COR-L47 (cell line): Measurements from ENCODE around the gene EEFSEC.

Experiments used
- DNase-seq: peaks from one replicate; lab custom pipeline; 2025; lab: John Stamatoyannopoulos, UW

Gene EEFSEC

GRCh38 chr3:128447561-128448013 lies 294.3 kb downstream of the EEFSEC start:
- DNase-seq: no peak

DNA sequence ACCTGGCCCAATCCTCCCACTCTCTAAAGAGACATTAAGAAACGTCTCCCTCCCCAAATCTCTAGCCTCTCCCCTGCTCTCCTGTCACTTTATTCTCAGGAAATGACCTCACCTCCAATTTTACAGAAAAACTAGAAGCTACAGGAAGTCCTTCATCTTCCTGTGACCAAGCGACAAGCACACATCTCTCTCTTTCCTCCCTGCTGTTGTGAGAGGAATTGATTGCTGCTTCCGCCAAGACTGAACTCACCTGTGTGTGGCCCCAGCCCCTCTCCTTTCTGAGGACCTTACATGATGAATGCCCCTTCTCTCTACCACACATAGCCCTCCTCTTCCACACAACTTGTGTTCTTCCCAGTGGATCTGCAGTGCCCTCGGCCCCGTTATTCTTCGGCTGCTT lies 295.2 kb downstream of the EEFSEC start:
- DNase-seq: no peak

GRCh38 chr3:128449111-128449638 lies 295.9 kb downstream of the EEFSEC start:
- DNase-seq: no peak

DNA sequence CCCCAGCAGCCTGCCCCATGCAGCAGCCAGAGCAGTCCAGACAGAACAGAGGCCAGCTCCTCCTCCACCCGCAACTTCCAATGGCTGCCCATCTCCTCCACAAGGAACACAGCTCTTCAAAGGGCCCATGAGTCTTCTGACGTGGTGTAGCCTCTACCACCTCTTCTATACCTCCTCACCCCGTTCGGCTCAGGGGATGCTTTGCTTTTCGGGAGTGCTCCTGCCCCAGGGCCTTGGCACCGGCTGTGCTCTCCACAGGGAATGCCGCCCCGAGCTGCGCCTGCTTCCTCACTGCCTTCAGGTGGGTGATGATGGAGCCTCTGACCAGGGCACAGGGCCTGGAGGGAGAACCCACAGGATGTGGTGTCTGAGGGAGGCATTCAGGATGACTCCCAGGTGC lies 298.8 kb downstream of the EEFSEC start:
- DNase-seq: no peak

DNA sequence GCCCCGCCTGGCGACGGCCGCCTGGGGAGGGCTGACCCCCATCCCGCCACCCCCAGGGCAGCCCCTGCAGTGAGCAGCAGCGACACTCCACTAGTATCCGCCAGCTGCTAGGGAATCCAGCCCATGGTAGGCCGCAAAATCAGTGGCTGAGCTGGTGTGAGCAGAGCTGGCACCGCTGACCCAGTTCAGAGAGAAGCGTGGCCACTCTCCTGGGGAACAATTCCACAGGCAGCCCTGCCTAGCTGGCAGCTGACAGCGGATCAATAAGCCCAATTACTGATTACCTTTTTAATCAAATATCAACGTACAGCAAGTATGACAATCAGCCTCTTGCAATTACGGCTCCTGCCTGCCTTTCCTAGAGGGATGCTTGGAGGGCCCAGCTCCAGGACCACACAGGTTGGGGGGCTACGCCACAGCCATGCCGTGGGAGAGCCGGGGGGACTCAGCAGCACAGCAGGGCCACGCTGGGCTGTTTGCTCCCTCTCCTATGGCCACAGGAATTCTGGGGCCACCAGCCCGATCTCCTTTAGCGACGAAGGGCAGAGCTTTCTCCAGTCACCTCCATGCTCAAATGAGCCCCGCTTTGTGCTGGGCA lies 299.5 kb downstream of the EEFSEC start:
- no peak for DNase-seq

- no peak for DNase-seq
Observed at GRCh38 chr3:128453501-128454309, 300.4 kb downstream of the EEFSEC start.

DNA sequence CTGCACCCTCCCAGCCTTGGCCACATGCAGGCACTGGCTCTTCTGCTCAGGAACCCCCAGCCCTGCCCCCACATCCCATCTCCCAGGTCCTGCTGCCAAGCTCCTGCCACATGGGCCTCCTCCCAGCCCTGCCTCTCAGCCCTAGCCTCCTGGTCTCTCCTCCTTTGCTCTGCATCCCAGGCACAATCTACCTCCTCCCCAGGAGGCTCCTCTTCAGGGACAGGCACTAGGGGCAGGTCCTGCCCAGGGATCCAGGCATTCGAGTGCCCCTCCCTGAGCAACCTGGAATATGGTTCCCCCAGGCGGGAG lies 301.0 kb downstream of the EEFSEC start:
- no peak for DNase-seq

GRCh38 chr3:128455116-128455515 lies 301.8 kb downstream of the EEFSEC start:
- no peak for DNase-seq

- DNase-seq: no peak
Observed at GRCh38 chr3:128455786-128456748, 302.8 kb downstream of the EEFSEC start.

GRCh38 chr3:128456776-128457715 lies 303.8 kb downstream of the EEFSEC start:
- DNase-seq: no peak

DNA sequence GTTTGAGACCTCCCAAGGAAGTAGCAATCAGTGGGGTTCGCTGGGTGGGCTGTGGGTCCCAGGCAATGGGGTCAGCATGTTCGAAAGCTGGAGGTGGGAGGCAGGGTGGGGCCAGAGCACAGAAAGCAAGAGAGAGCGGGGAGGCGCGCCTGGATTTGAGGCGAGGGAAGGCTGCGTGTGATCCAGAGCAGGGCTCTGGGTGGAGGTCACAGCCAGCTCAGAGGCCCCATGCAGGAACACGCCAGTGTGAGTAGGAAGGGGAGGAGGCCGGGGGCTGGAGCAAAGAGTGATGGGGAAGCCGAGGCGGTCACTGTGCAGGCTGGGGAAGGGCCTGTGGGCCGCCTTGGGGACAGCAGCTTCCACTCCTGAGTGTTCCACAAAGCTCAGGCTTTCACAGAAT lies 304.7 kb downstream of the EEFSEC start:
- no peak for DNase-seq
